DND-41 (cell line): ENCODE data around the gene LGALS7.

ENCODE experiments used
- ATAC-seq: fragments of 200-7000 bp; cut with Tn5 transposase; 3 replicates; pipeline ENCODE4 v1.9.1; 2021; ENCODE audit warnings: low read depth; ENCODE audit not compliant: insufficient read depth
- DNase-seq: peaks from one replicate; pipeline ENCODE4 v3.0.0-alpha.2; 2020
- H2AFZ ChIP-seq: 2 replicates; pipeline ENCODE4 v1.6.0; 2012; ENCODE audit warnings: low read depth, low read length
- H3K27ac ChIP-seq: 2 replicates; pipeline ENCODE4 v1.5.1; 2012; ENCODE audit warnings: low read length, inconsistent platforms
- H3K27me3 ChIP-seq: fragments of 200-600 bp; sonication (generic); 2 replicates; pipeline ENCODE4 v1.6.0; 2012; ENCODE audit warnings: low read length, mild to moderate bottlenecking, inconsistent platforms; ENCODE audit not compliant: insufficient read depth, poor library complexity
- H3K36me3 ChIP-seq: 2 replicates; pipeline ENCODE4 v1.5.1; 2012; ENCODE audit warnings: low read length, inconsistent platforms; ENCODE audit not compliant: insufficient read depth
- H3K4me1 ChIP-seq: 2 replicates; pipeline ENCODE4 v1.5.1; 2012; ENCODE audit warnings: mild to moderate bottlenecking, low read length; ENCODE audit not compliant: insufficient read depth
- H3K4me2 ChIP-seq: 2 replicates; pipeline ENCODE4 v1.6.0; 2012; ENCODE audit warnings: mild to moderate bottlenecking, moderate library complexity, low read length, inconsistent platforms; ENCODE audit not compliant: insufficient read depth
- H3K4me3 ChIP-seq, 2 experiments: fragments of 200-600 bp in 1 of 2; shearing (Covaris generic) in 1 of 2; 2 replicates each; pipeline ENCODE4 v1.5.1; 2012 to 2016; ENCODE audit warnings: inconsistent platforms in 2 of 2, low read length in 2 of 2, mild to moderate bottlenecking in 2 of 2, low read depth in 1 of 2, moderate library complexity in 1 of 2
- H3K79me2 ChIP-seq: 2 replicates; pipeline ENCODE4 v1.6.0; 2012; ENCODE audit warnings: low read length, inconsistent platforms; ENCODE audit not compliant: insufficient read depth
- H3K9ac ChIP-seq: 2 replicates; pipeline ENCODE4 v1.6.0; 2012; ENCODE audit warnings: low read depth, mild to moderate bottlenecking, inconsistent platforms, low read length, moderate library complexity
- H3K9me3 ChIP-seq: 2 replicates; pipeline ENCODE4 v1.5.1; 2012; ENCODE audit warnings: low read length, moderate library complexity, mild to moderate bottlenecking, inconsistent platforms; ENCODE audit not compliant: insufficient read depth, severe bottlenecking
- H4K20me1 ChIP-seq: 2 replicates; pipeline ENCODE4 v1.6.0; 2012; ENCODE audit warnings: low read length; ENCODE audit not compliant: insufficient read depth
- EZH2 ChIP-seq: IDR thresholded peaks from 3 replicates; pipeline ENCODE4 v1.6.1; 2012; ENCODE audit warnings: borderline replicate concordance, low read depth, mild to moderate bottlenecking, moderate library complexity, low read length, inconsistent platforms; ENCODE audit not compliant: severe bottlenecking
- TF ChIP-seq, protein P1 (sequence below): IDR thresholded peaks from 2 replicates; pipeline ENCODE4 v1.5.1; 2012; ENCODE audit warnings: borderline replicate concordance, low read length, moderate library complexity, mild to moderate bottlenecking; ENCODE audit not compliant: poor library complexity, severe bottlenecking; ENCODE audit errors: extremely low read depth

LGALS7 gene

GRCh38 chr19:38744874-38745273 is 28.4 kb downstream of the LGALS7 start:
- H3K36me3 ChIP-seq = no peaks in the 10 kb centered on the region
- no peak overlapping the region for H3K27ac ChIP-seq
- no peak overlapping the region for H2AFZ ChIP-seq
- TF ChIP-seq EZH2 = no peak
- no peaks in the 10 kb centered on the region for H3K27me3 ChIP-seq
- H3K4me3 ChIP-seq = no peak overlapping the region
- H3K4me2 ChIP-seq = no peak overlapping the region
- DNase-seq = no peak
- ATAC-seq = no peak
- no peak overlapping the region for H3K9ac ChIP-seq
- no peaks in the 10 kb centered on the region for H3K79me2 ChIP-seq
- H3K4me1 ChIP-seq = no peaks in the 10 kb centered on the region
- no peaks in the 10 kb centered on the region for H3K9me3 ChIP-seq
- no peaks in the 10 kb centered on the region for H4K20me1 ChIP-seq

DNA sequence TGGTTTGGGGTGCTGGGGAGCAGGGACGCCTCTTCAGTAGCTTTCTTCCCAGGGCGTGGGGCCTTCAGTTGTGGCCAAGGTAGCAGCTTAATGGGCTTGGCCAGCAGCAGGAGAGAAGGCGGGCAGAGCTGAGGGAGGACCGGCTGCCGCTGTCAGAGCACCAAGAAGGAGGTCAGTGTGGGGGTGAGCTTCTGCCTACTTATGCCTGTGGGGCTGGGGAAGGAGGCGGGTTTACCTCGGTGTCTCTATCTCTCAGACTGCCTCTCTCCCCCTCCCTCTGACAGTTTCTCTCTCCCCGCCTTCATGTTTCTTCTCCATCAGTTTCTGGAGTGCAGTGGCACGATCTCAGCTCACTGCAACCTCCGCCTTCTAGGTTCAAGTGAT is 29.0 kb downstream of the LGALS7 start, which contains the start of gene CAPN12:
TSS of gene CAPN12 (minus strand) at position 177 of the 384 bp plus-strand sequence. CDS start 309 bp downstream, outside the sequence.
- H3K9ac ChIP-seq = no peak within 1 kb of the TSS
- TF ChIP-seq, protein P1, sequence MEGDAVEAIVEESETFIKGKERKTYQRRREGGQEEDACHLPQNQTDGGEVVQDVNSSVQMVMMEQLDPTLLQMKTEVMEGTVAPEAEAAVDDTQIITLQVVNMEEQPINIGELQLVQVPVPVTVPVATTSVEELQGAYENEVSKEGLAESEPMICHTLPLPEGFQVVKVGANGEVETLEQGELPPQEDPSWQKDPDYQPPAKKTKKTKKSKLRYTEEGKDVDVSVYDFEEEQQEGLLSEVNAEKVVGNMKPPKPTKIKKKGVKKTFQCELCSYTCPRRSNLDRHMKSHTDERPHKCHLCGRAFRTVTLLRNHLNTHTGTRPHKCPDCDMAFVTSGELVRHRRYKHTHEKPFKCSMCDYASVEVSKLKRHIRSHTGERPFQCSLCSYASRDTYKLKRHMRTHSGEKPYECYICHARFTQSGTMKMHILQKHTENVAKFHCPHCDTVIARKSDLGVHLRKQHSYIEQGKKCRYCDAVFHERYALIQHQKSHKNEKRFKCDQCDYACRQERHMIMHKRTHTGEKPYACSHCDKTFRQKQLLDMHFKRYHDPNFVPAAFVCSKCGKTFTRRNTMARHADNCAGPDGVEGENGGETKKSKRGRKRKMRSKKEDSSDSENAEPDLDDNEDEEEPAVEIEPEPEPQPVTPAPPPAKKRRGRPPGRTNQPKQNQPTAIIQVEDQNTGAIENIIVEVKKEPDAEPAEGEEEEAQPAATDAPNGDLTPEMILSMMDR = no peak
- no peak for TF ChIP-seq EZH2
- no peak for ATAC-seq

DNA sequence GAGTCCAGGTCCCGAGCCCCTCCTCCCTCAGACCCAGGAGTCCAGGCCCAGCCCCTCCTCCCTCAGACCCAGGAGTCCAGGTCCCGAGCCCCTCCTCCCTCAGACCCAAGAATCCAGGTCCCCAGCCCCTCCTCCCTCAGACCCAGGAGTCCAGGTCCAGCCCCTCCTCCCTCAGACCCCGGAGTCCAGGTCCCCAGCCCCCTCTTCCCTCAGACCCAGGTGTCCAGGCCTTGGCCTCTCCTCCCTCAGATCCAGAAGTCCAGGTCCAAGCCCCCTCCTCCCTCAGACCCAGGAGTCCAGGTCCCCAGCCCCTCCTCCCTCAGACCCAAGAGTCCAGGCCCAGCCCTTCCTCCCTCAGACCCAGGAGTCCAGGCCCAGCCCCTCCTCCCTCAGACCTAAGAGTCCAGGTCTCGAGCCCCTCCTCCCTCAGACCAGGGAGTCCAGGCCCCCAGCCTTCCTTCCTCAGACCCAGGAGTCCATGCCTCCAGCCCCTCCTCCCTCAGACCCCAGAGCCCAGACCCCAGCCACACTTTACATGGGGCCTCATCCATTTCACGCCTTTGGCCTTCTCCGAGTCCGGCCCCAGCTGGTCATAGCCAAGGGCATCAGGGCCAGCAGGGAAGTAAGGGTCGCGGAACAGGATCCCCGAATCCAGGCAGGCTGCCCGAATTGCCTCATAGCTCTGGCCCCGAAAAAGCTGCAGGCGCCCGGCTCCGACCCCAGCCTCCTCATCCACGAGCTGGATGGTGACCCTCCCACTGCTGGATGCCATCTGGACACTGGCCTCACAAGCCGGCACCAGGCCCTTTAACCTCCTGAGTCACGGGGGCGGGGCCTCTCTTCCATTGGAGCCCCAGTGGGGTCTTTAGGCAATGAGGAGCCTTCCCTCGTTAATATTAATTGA is 29.7 kb downstream of the LGALS7 start:
- ATAC-seq (no peak), DNase-seq (no peak)
- Histone ChIP-seq H3K27me3 (no peaks in the 10 kb centered on the region), H2AFZ (no peak overlapping the region), H4K20me1 (peaks cover 2% of the 10 kb centered on the region; the same call in 1 of the 2 replicates), H3K4me2 (no peak overlapping the region), H3K9me3 (no peaks in the 10 kb centered on the region), H3K27ac (no peak overlapping the region), H3K36me3 (no peaks in the 10 kb centered on the region), H3K9ac (no peak overlapping the region), H3K4me1 (no peaks in the 10 kb centered on the region), H3K4me3 (no peak overlapping the region), H3K79me2 (no peaks in the 10 kb centered on the region)
- TF ChIP-seq, protein P1 = no peak
- no peak for TF ChIP-seq EZH2

More for the DNA sequence above, 29.0 kb downstream of the LGALS7 start, which contains the start of gene CAPN12:
- no peak within 1 kb of the TSS for H3K4me2 ChIP-seq
- H3K4me1 ChIP-seq = no peaks in the 10 kb centered on the region
- H3K27me3 ChIP-seq = no peaks in the 10 kb centered on the region
- H3K79me2 ChIP-seq = no peaks in the 10 kb centered on the region
- no peaks in the 10 kb centered on the region for H3K9me3 ChIP-seq
- no peaks in the 10 kb centered on the region for H4K20me1 ChIP-seq
- no peak within 1 kb of the TSS for H3K27ac ChIP-seq
- H2AFZ ChIP-seq = no peak within 1 kb of the TSS
- H3K36me3 ChIP-seq = no peaks in the 10 kb centered on the region
- no peak for DNase-seq
- H3K4me3 ChIP-seq = no peak within 1 kb of the TSS

DNA sequence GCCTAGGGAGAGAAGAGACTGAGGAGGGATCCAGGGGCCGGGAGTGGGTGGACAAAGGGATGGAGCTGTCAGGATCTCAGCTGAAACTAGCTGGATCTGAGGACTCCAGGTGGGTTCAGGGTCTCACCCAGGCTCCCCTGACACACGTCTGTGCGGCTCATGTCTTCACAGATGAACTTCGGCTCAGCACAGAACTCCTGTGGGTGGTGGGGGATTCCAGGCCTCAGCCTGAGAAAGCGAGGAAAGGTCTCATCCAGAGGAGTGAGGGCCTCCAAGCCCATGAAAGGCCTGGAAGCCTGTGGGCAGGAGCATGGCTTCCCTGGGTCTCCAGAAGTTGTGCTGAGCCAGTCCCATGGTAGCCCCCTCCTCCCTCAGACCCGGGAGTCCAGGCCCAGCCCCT is 30.4 kb downstream of the LGALS7 start:
- Histone ChIP-seq H3K27me3 (no peaks in the 10 kb centered on the region), H4K20me1 (peaks cover 5% of the 10 kb centered on the region; the same call in 1 of the 2 replicates), H3K4me1 (no peaks in the 10 kb centered on the region), H3K9ac (no peak overlapping the region), H2AFZ (no peak overlapping the region), H3K9me3 (no peaks in the 10 kb centered on the region), H3K79me2 (no peaks in the 10 kb centered on the region), H3K4me2 (no peak overlapping the region), H3K4me3 (no peak overlapping the region), H3K27ac (no peak overlapping the region), H3K36me3 (no peaks in the 10 kb centered on the region)
- DNase-seq (no peak), ATAC-seq (no peak)
- TF ChIP-seq EZH2 = no peak
- TF ChIP-seq, protein P1 = no peak
